ENCODE data around the gene EBLN1. TPM values are rescaled to one million over a fixed set of nuclear protein-coding genes. Genes with fewer than 3 reads are reported as not detected.

Gene EBLN1
- polyA plus RNA-seq, 1 donor (not counting 4 experiments of a cell fraction or from before 2014, with no cell fraction given), result not detected

DNA sequence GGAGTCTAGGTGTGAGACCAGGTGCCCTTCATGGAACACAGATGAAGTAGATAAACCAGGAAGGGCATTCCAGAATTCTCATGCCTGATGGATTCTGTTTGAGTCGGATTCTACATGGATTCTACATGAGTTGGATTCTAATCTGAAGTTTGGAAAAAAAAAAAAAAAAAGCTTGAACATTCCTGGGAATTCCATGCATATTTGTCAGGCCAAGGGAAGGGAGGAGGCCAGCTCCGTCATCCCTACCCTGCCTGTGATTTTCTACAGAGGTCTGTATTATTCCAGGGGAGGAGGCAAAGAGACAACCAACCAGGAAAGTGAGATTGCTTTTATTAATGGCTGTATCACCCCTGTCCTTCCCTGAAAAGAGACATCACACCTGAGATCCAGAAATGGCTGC is 27.8 kb upstream of the EBLN1 start:
- Histone ChIP-seq H2AFZ (ENCODE audit: control insufficient read depth, low read length) (no peak overlapping the region), H3K9me1 (ENCODE audit: control insufficient read depth, extremely low read depth, insufficient read depth, low read length) (no peaks in the 10 kb centered on the region), H3K4me2 (ENCODE audit: control insufficient read depth, extremely low read depth, insufficient read depth, low read depth, low read length) (peak overlapping the region; percentile 8), H3K9ac (ENCODE audit: control insufficient read depth, extremely low read depth, insufficient read depth, low read length) (no peak overlapping the region), H3K79me2 (ENCODE audit: control insufficient read depth, insufficient read depth, low read length) (no peaks in the 10 kb centered on the region), H3K27ac (ENCODE audit: control insufficient read depth, insufficient read depth, low read length) (peak overlapping the region; percentile 20), H3K36me3 (ENCODE audit: control insufficient read depth in 2 of 2, extremely low read depth in 1 of 2, insufficient read depth in 2 of 2, low read length in 2 of 2) (no peaks in the 10 kb centered on the region), H3K27me3 (ENCODE audit: control insufficient read depth, extremely low read depth, insufficient read depth, low read length) (no peaks in the 10 kb centered on the region), H4K20me1 (ENCODE audit: control insufficient read depth, extremely low read depth, insufficient read depth, low read length) (no peaks in the 10 kb centered on the region), H3K9me3 (ENCODE audit: control insufficient read depth, low read depth, low read length) (no peaks in the 10 kb centered on the region), H3K4me1 (ENCODE audit: control insufficient read depth, extremely low read depth, insufficient read depth, low read length) (peaks cover 24% of the 10 kb centered on the region), H3K4me3 (ENCODE audit: control insufficient read depth in 2 of 3, extremely low read depth in 1 of 3, insufficient read depth in 2 of 3, low read depth in 1 of 3, low read length in 3 of 3) (no peak overlapping the region)
- FAIRE-seq (no peak), DNase-seq (ENCODE audit: low read depth, low spot score) (peak; percentile 19)
- TF ChIP-seq, protein P1, sequence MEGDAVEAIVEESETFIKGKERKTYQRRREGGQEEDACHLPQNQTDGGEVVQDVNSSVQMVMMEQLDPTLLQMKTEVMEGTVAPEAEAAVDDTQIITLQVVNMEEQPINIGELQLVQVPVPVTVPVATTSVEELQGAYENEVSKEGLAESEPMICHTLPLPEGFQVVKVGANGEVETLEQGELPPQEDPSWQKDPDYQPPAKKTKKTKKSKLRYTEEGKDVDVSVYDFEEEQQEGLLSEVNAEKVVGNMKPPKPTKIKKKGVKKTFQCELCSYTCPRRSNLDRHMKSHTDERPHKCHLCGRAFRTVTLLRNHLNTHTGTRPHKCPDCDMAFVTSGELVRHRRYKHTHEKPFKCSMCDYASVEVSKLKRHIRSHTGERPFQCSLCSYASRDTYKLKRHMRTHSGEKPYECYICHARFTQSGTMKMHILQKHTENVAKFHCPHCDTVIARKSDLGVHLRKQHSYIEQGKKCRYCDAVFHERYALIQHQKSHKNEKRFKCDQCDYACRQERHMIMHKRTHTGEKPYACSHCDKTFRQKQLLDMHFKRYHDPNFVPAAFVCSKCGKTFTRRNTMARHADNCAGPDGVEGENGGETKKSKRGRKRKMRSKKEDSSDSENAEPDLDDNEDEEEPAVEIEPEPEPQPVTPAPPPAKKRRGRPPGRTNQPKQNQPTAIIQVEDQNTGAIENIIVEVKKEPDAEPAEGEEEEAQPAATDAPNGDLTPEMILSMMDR (optimal IDR thresholded peaks at IDR 0.05 in 1 of 3, IDR thresholded peaks at IDR 0.05 in 1 of 3, conservative IDR thresholded peaks at IDR 0.05 in 1 of 3; ENCODE audit: extremely low read depth in 1 of 3, insufficient read depth in 2 of 3, low read length in 3 of 3), result no peak
- no peak for TF ChIP-seq EZH2 (IDR thresholded peaks at IDR 0.05; ENCODE audit: low read length)
- dilution Hi-C loops (cut with MboI; ENCODE audit: extremely low pct_ligation_motif_present, low sequenced_read_pairs), result no loop called here

DNA sequence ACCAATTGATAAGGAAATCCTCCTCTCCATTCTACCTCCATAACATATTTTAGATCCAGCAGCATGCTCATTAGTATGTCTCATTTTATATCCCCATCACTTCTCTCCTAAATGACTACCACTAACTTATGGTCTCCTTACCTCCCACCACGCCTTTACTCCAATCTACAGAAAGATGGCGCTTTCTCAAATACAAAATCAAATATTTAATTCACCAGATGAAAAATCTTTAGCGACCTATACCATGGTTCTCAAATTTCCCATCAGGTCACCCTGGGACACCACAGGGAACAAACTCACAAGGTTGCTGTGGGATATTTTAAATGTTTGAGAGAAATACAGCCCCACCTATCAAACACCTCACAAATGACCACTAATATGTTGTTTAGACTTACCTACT is 27.0 kb upstream of the EBLN1 start:
- Histone ChIP-seq H3K79me2 (ENCODE audit: control insufficient read depth, insufficient read depth, low read length) (no peaks in the 10 kb centered on the region), H3K27me3 (ENCODE audit: control insufficient read depth, extremely low read depth, insufficient read depth, low read length) (no peaks in the 10 kb centered on the region), H3K4me3 (ENCODE audit: control insufficient read depth in 2 of 3, extremely low read depth in 1 of 3, insufficient read depth in 2 of 3, low read depth in 1 of 3, low read length in 3 of 3) (no peak overlapping the region), H3K27ac (ENCODE audit: control insufficient read depth, insufficient read depth, low read length) (no peak overlapping the region), H3K9me1 (ENCODE audit: control insufficient read depth, extremely low read depth, insufficient read depth, low read length) (no peaks in the 10 kb centered on the region), H3K4me2 (ENCODE audit: control insufficient read depth, extremely low read depth, insufficient read depth, low read depth, low read length) (no peak overlapping the region), H3K9me3 (ENCODE audit: control insufficient read depth, low read depth, low read length) (no peaks in the 10 kb centered on the region), H2AFZ (ENCODE audit: control insufficient read depth, low read length) (no peak overlapping the region), H3K36me3 (ENCODE audit: control insufficient read depth in 2 of 2, extremely low read depth in 1 of 2, insufficient read depth in 2 of 2, low read length in 2 of 2) (no peaks in the 10 kb centered on the region), H3K9ac (ENCODE audit: control insufficient read depth, extremely low read depth, insufficient read depth, low read length) (no peak overlapping the region), H3K4me1 (ENCODE audit: control insufficient read depth, extremely low read depth, insufficient read depth, low read length) (peaks cover 24% of the 10 kb centered on the region), H4K20me1 (ENCODE audit: control insufficient read depth, extremely low read depth, insufficient read depth, low read length) (no peaks in the 10 kb centered on the region)
- no peak for TF ChIP-seq EZH2 (IDR thresholded peaks at IDR 0.05; ENCODE audit: low read length)
- TF ChIP-seq, protein P1 (optimal IDR thresholded peaks at IDR 0.05 in 1 of 3, IDR thresholded peaks at IDR 0.05 in 1 of 3, conservative IDR thresholded peaks at IDR 0.05 in 1 of 3; ENCODE audit: extremely low read depth in 1 of 3, insufficient read depth in 2 of 3, low read length in 3 of 3), result no peak
- DNase-seq (ENCODE audit: low read depth, low spot score) (no peak), FAIRE-seq (no peak)
- dilution Hi-C loops (cut with MboI; ENCODE audit: extremely low pct_ligation_motif_present, low sequenced_read_pairs), result no loop called here
